KMS-11 (cell line): Measurements from ENCODE around the gene MYL1.

Experiments
- H2AFZ ChIP-seq: fragments of 200-600 bp; sonication (generic); 2 replicates; pipeline ENCODE4 v1.6.1; 2016; ENCODE audit warnings: antibody characterized with exemption, mixed run types, low read depth
- H3K27ac ChIP-seq: fragments of 200-600 bp; sonication (generic); 2 replicates; pipeline ENCODE4 v1.6.1; 2016; ENCODE audit warnings: mild to moderate bottlenecking, mixed run types
- H3K27me3 ChIP-seq: fragments of 200-600 bp; sonication (generic); 2 replicates; pipeline ENCODE4 v1.6.1; 2017; ENCODE audit warnings: mild to moderate bottlenecking, low read depth, mixed run types, moderate library complexity; ENCODE audit not compliant: insufficient read depth
- H3K36me3 ChIP-seq: fragments of 200-600 bp; sonication (generic); 2 replicates; pipeline ENCODE4 v1.6.1; 2017; ENCODE audit warnings: mild to moderate bottlenecking, mixed run types; ENCODE audit not compliant: insufficient read depth
- H3K4me1 ChIP-seq: fragments of 200-600 bp; sonication (generic); 2 replicates; pipeline ENCODE4 v1.6.1; 2016; ENCODE audit warnings: mild to moderate bottlenecking, low read depth, mixed run types; ENCODE audit not compliant: poor library complexity, severe bottlenecking
- H3K4me2 ChIP-seq: fragments of 200-600 bp; sonication (generic); 2 replicates; pipeline ENCODE4 v1.7.0; 2016; ENCODE audit warnings: mild to moderate bottlenecking, mixed run types
- H3K4me3 ChIP-seq: fragments of 200-600 bp; sonication (generic); IDR thresholded peaks from 2 replicates; pipeline ENCODE4 v1.6.1; 2017; ENCODE audit warnings: low read depth, low read length, mixed read lengths; ENCODE audit not compliant: insufficient read depth
- H3K79me2 ChIP-seq: fragments of 200-600 bp; sonication (generic); 2 replicates; pipeline ENCODE4 v1.6.1; 2016; ENCODE audit warnings: low read depth, mixed run types; ENCODE audit not compliant: insufficient read depth
- H3K9ac ChIP-seq: fragments of 200-600 bp; sonication (generic); 2 replicates; pipeline ENCODE4 v1.6.1; 2016; ENCODE audit warnings: mild to moderate bottlenecking, mixed run types
- H4K20me1 ChIP-seq: fragments of 200-600 bp; sonication (generic); 2 replicates; pipeline ENCODE4 v1.6.1; 2016; ENCODE audit warnings: mild to moderate bottlenecking, mixed run types; ENCODE audit not compliant: insufficient read depth
- TF ChIP-seq, protein P1 (sequence below): fragments of 200-600 bp; sonication (generic); conservative IDR thresholded peaks from 2 replicates; pipeline ENCODE4 v1.6.1; 2017; ENCODE audit warnings: low read depth, mild to moderate bottlenecking, antibody characterized with exemption, low read length, moderate library complexity, mixed read lengths

The MYL1 gene

DNA sequence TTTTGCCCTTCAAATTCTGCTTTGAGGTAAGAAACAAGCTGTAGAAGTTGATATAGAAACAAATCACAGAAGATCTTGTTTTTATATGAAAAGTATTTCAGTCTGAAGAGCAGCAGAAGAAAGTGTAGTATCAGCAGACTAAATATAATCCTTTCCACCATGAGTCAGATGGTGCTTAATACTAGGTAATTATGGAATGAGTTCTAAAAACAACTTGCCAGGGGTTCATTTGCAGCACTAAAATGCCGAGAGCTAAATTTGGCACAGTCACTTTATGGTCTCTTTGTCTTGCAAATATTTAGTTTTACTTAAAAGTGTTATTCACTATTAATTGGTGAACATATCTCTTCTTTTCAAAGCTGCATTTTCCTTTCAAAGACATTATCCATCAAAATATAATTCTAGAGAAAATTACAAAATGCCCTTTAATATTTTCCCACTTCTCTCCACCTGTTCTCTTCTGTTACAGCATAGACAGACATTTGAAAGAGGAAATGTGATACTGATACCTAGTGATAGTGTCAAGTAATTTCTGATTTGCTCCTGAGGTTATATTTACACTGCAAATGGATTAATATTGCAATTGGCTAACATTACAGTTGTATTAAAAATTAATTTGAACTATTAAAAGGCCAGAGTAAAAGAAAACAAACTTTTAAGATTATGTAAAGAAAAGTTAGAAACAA is 5.3 kb downstream of the MYL1 start:
- H3K27ac ChIP-seq = no peak overlapping the region
- TF ChIP-seq, protein P1, sequence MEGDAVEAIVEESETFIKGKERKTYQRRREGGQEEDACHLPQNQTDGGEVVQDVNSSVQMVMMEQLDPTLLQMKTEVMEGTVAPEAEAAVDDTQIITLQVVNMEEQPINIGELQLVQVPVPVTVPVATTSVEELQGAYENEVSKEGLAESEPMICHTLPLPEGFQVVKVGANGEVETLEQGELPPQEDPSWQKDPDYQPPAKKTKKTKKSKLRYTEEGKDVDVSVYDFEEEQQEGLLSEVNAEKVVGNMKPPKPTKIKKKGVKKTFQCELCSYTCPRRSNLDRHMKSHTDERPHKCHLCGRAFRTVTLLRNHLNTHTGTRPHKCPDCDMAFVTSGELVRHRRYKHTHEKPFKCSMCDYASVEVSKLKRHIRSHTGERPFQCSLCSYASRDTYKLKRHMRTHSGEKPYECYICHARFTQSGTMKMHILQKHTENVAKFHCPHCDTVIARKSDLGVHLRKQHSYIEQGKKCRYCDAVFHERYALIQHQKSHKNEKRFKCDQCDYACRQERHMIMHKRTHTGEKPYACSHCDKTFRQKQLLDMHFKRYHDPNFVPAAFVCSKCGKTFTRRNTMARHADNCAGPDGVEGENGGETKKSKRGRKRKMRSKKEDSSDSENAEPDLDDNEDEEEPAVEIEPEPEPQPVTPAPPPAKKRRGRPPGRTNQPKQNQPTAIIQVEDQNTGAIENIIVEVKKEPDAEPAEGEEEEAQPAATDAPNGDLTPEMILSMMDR = no peak
- no peaks in the 10 kb centered on the region for H3K4me1 ChIP-seq
- no peaks in the 10 kb centered on the region for H3K27me3 ChIP-seq
- no peaks in the 10 kb centered on the region for H3K79me2 ChIP-seq
- no peak overlapping the region for H3K4me3 ChIP-seq
- H4K20me1 ChIP-seq = no peaks in the 10 kb centered on the region
- no peaks in the 10 kb centered on the region for H3K36me3 ChIP-seq
- no peak overlapping the region for H2AFZ ChIP-seq
- no peak overlapping the region for H3K4me2 ChIP-seq
- H3K9ac ChIP-seq = no peak overlapping the region

DNA sequence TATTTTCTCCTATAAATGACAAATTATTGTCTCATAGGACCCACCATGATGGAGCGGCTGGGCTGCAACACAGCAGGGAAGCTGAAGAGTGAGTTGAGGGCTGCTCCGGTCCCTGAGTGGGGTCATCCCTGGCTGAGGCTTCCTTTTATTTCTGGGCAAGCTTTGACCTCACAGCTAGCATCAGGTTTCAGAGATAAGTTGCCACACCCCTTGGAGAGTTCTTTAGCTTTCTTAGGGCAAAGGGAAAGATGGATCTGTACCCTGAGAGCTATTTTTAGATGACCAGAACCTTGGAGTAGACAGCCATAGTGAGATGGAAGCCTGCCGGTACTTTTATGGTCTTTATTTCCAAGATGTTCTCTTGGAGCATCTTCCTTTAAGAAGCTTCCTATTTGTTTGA is 11.5 kb downstream of the MYL1 start:
- Histone ChIP-seq H3K27me3 (no peaks in the 10 kb centered on the region), H3K4me3 (no peak overlapping the region), H3K36me3 (no peaks in the 10 kb centered on the region), H3K79me2 (no peaks in the 10 kb centered on the region), H3K9ac (no peak overlapping the region), H4K20me1 (no peaks in the 10 kb centered on the region), H3K27ac (no peak overlapping the region), H2AFZ (no peak overlapping the region), H3K4me2 (no peak overlapping the region), H3K4me1 (no peaks in the 10 kb centered on the region)
- TF ChIP-seq, protein P1 = no peak

DNA sequence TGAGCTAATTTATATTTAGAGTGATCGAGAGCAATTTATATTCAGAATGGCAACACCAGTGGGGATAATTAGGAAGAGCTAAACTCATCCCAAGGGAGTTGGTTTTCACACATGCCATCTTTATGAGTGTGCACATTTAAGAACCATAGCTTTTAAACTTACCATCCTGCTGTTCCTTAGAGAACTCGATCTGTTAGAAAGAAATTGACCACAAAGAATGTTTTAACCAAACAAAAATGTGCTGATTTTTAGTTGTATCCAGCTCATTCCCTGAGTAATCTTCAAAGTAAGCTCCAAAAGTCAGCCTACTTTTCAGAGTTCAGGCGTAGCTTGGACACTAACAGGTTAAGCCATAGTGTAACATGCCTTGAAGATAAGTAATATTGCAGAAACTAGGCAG is 12.6 kb downstream of the MYL1 start:
- Histone ChIP-seq H3K27me3 (no peaks in the 10 kb centered on the region), H3K9ac (no peak overlapping the region), H3K4me3 (no peak overlapping the region), H3K4me1 (no peaks in the 10 kb centered on the region), H3K4me2 (no peak overlapping the region), H3K36me3 (no peaks in the 10 kb centered on the region), H2AFZ (no peak overlapping the region), H3K27ac (no peak overlapping the region), H3K79me2 (no peaks in the 10 kb centered on the region), H4K20me1 (no peaks in the 10 kb centered on the region)
- TF ChIP-seq, protein P1 = no peak

DNA sequence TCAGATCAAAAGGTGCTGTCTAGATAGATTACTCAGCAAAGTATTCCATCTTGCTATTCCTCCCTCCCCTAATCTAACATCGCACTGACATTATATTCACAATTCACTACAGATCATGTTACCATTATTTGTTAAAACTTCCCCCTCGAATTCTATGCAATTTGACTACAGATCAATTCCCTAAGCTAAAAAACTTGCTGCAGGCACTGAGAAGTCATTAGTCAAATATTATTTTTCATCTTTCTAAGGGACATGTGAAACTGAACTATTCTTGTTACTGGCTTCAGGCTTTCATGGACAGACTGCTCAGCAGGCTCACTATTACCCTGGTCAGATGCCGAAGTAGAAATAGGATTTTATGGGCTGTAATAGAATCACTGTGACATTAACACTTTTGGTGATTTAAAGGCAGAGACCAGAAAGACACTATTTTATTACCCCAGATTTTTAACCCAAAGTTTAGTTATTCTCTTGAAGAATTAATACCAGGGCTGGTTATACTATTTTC is 15.1 kb downstream of the MYL1 start:
- Histone ChIP-seq H3K4me3 (no peak overlapping the region), H3K36me3 (no peaks in the 10 kb centered on the region), H3K27me3 (no peaks in the 10 kb centered on the region), H3K4me2 (no peak overlapping the region), H3K4me1 (no peaks in the 10 kb centered on the region), H4K20me1 (no peaks in the 10 kb centered on the region), H3K27ac (no peak overlapping the region), H3K79me2 (no peaks in the 10 kb centered on the region), H3K9ac (no peak overlapping the region), H2AFZ (no peak overlapping the region)
- TF ChIP-seq, protein P1 = no peak
